Measurements from ENCODE around the gene TOMM20. TPM values are rescaled to one million over a fixed set of nuclear protein-coding genes. Genes with fewer than 3 reads are reported as not detected.

TOMM20 gene
- total and polyA plus RNA-seq, 2 of the 8 experiments (the other 6 are each of a cell fraction or from before 2014, with no cell fraction given) = 71.4 to 168 TPM

- TF ChIP-seq TBP (IDR thresholded peaks at IDR 0.05; ENCODE audit: low read depth, low read length) (no peak), TAF1 (IDR thresholded peaks at IDR 0.05; ENCODE audit: low read depth, low read length) (no peak), BACH1 (IDR thresholded peaks at IDR 0.05; ENCODE audit: low read length) (no peak), E2F6 (IDR thresholded peaks at IDR 0.05) (no peak), BRCA1 (IDR thresholded peaks at IDR 0.05; ENCODE audit: low read depth, low read length) (no peak)
Measured at GRCh38 chr1:235068158-235069121, 60.2 kb downstream of the TOMM20 start (continued).

All from H1 (cell line).